PC-3 (cell line): Measurements from ENCODE around the gene SLC16A9. TPM values are rescaled to one million over a fixed set of nuclear protein-coding genes. Genes with fewer than 3 reads are reported as not detected.

Experiments
- ATAC-seq: fragments of 200-7000 bp; cut with Tn5 transposase; 2 replicates; pipeline ENCODE4 v1.9.1; 2020; ENCODE audit warnings: mild to moderate bottlenecking, moderate library complexity
- BruUV-seq: library from RNA; stranded (reverse); fragments of 400-500 nt; replicated peaks from 2 replicates; lab custom pipeline; 2021; lab: Mats Ljungman, UMichigan
- CTCF ChIA-PET: fragments of 300-600 bp; sonication (Branson Sonifier 250); formaldehyde crosslinking; loops from one replicate; lab custom pipeline; 2022; ENCODE audit warnings: antibody characterized with exemption; lab: Charles Lee
- POLR2A ChIA-PET: fragments of 300-600 bp; sonication (Branson Sonifier 250); formaldehyde crosslinking; loops from one replicate; lab custom pipeline; 2022; ENCODE audit warnings: antibody characterized with exemption; ENCODE audit not compliant: unreplicated experiment; lab: Charles Lee
- DNase-seq: peaks from one replicate; pipeline ENCODE4 v3.0.0-alpha.2; 2015
- H2AFZ ChIP-seq: fragments of 300-600 bp; sonication (generic); 2 replicates; pipeline ENCODE4 v1.6.0; 2016; ENCODE audit warnings: antibody characterized with exemption, low read length
- H3F3A ChIP-seq: fragments of 300-600 bp; sonication (generic); one replicate; pipeline ENCODE4 v1.6.0; 2017; ENCODE audit warnings: antibody characterized with exemption, low read length, control low read depth, mild to moderate bottlenecking; ENCODE audit not compliant: unreplicated experiment
- H3K27ac ChIP-seq: fragments of 300-600 bp; sonication (generic); 2 replicates; pipeline ENCODE4 v1.5.1; 2016; ENCODE audit warnings: mild to moderate bottlenecking, low read length
- H3K27me3 ChIP-seq: fragments of 300-600 bp; sonication (generic); 2 replicates; pipeline ENCODE4 v1.6.1; 2016; ENCODE audit warnings: low read length, mixed read lengths
- H3K36me3 ChIP-seq: fragments of 300-600 bp; sonication (generic); 2 replicates; pipeline ENCODE4 v1.6.1; 2016; ENCODE audit warnings: low read depth, mixed run types, low read length, mixed read lengths
- H3K4me1 ChIP-seq: fragments of 300-600 bp; sonication (generic); 2 replicates; pipeline ENCODE4 v1.5.1; 2016; ENCODE audit warnings: low read length; ENCODE audit not compliant: insufficient read depth
- H3K4me2 ChIP-seq: fragments of 300-600 bp; sonication (generic); 2 replicates; pipeline ENCODE4 v1.6.0; 2016; ENCODE audit warnings: low read length
- H3K4me3 ChIP-seq: fragments of 300-600 bp; sonication (generic); 2 replicates; pipeline ENCODE4 v1.5.1; 2016; ENCODE audit warnings: mild to moderate bottlenecking, low read length, mixed read lengths
- H3K79me2 ChIP-seq: fragments of 300-600 bp; sonication (generic); 2 replicates; pipeline ENCODE4 v1.6.1; 2017; ENCODE audit warnings: low read length, mixed read lengths
- H3K9ac ChIP-seq: fragments of 300-600 bp; sonication (generic); 2 replicates; pipeline ENCODE4 v1.6.0; 2016; ENCODE audit warnings: mild to moderate bottlenecking, low read length
- H3K9me2 ChIP-seq: fragments of 300-600 bp; sonication (generic); replicated peaks from 2 replicates; pipeline ENCODE4 v1.6.1; 2016; ENCODE audit warnings: mixed run types, low read length, mixed read lengths
- H3K9me3 ChIP-seq: fragments of 300-600 bp; sonication (generic); 2 replicates; pipeline ENCODE4 v1.6.1; 2016; ENCODE audit warnings: low read length, mixed read lengths
- H4K20me1 ChIP-seq: fragments of 300-600 bp; sonication (generic); 2 replicates; pipeline ENCODE4 v1.6.1; 2016; ENCODE audit warnings: low read length, mixed read lengths
- EZH2 ChIP-seq: fragments of 300-600 bp; sonication (generic); IDR thresholded peaks from one replicate; pipeline ENCODE4 v1.6.1; 2017; ENCODE audit warnings: antibody characterized with exemption, mild to moderate bottlenecking, low read length; ENCODE audit not compliant: unreplicated experiment
- EZH2phosphoT487 ChIP-seq: fragments of 300-600 bp; sonication (generic); IDR thresholded peaks from 2 replicates; pipeline ENCODE4 v1.6.1; 2018; ENCODE audit warnings: mild to moderate bottlenecking, antibody characterized with exemption, low read length, borderline replicate concordance
- intact Hi-C: fragments of 100-400 bp; cut with micrococcal nuclease; formaldehyde crosslinking; loops from 2 replicates; pipeline ENCODE4 v1.9.0; 2023
- total RNA-seq: library from RNA; depleted of rRNA; stranded (reverse); fragments of >200 nt; gene quantifications from 2 replicates; pipeline ENCODE4 v1.2.3, GENCODE V29; 2014
- TF ChIP-seq, protein P1 (sequence below): fragments of 300-600 bp; sonication (generic); conservative IDR thresholded peaks from 2 replicates; pipeline ENCODE4 v1.5.1; 2017; ENCODE audit warnings: antibody characterized with exemption, low read depth, mild to moderate bottlenecking, low read length

SLC16A9 gene
- total RNA-seq, 1 experiment from 2014 or later, result 17.4 TPM

DNA sequence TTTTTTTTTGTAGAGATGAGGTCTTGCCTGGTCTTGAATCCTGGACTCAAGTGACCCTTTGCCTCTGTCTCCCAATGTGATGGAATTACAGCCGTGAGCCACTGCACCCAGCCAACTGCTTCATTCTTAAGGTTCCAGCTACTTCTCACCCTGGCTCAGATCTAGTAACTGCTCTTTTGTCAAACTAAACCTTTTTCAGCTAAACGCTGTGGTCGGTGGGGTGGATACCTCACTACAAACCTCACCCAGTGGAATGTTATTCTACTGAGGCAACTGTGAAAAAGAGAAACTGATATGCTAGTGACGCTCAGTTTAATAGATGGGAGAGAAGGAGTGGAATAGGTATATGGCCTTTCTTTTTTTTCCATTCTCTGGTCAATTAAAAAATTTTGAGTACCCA, 45.3 kb upstream of the SLC16A9 start:
- Histone ChIP-seq H3F3A (no peaks in the 10 kb centered on the region), H4K20me1 (no peaks in the 10 kb centered on the region), H3K9ac (no peak overlapping the region), H3K79me2 (no peaks in the 10 kb centered on the region), H3K4me2 (no peak overlapping the region), H3K27me3 (no peaks in the 10 kb centered on the region), H2AFZ (no peak overlapping the region), H3K4me3 (no peak overlapping the region), H3K4me1 (peaks cover 18% of the 10 kb centered on the region), H3K36me3 (no peaks in the 10 kb centered on the region), H3K27ac (no peak overlapping the region), H3K9me3 (no peaks in the 10 kb centered on the region), H3K9me2 (no peaks in the 10 kb centered on the region)
- intact Hi-C loops, result no loop called here
- TF ChIP-seq EZH2, result no peak
- TF ChIP-seq, protein P1, sequence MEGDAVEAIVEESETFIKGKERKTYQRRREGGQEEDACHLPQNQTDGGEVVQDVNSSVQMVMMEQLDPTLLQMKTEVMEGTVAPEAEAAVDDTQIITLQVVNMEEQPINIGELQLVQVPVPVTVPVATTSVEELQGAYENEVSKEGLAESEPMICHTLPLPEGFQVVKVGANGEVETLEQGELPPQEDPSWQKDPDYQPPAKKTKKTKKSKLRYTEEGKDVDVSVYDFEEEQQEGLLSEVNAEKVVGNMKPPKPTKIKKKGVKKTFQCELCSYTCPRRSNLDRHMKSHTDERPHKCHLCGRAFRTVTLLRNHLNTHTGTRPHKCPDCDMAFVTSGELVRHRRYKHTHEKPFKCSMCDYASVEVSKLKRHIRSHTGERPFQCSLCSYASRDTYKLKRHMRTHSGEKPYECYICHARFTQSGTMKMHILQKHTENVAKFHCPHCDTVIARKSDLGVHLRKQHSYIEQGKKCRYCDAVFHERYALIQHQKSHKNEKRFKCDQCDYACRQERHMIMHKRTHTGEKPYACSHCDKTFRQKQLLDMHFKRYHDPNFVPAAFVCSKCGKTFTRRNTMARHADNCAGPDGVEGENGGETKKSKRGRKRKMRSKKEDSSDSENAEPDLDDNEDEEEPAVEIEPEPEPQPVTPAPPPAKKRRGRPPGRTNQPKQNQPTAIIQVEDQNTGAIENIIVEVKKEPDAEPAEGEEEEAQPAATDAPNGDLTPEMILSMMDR, result no peak
- no peak for TF ChIP-seq EZH2phosphoT487
- ChIA-PET CTCF (interaction anchor here (0.5 kb wide), 1 partner anchor 60 kb away, joined by 3 read pairs; no protein-coding TSS in a partner anchor), POLR2A (no interaction called here)
- no TSS peak for BruUV-seq
- no peak for DNase-seq
- ATAC-seq, result no peak

DNA sequence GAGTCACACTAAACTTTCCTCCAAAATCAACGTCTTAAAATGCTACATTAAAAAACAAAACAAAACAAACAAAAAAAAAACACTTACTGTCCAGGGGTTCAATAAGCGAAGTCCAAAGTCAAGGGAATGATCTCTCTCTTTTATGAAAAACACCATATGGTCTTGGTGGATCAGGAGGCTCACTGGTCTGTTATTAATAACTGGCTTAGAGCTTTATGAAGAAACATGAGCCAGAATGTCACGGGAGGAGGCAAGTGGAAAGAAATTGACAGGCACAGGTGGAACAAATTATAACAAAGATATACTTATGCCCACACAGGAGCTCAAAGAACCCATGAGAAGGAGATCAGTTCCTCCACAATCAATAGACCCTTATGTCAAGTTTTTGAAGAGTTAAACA, 43.6 kb upstream of the SLC16A9 start, which contains the start of gene MRLN:
Gene MRLN (minus strand): TSS at position 189 of the 400 bp plus-strand sequence.
- H3K4me3 ChIP-seq, result no peak within 1 kb of the TSS
- no peaks in the 10 kb centered on the region for H3K79me2 ChIP-seq
- peaks cover 27% of the 10 kb centered on the region for H3K4me1 ChIP-seq
- ATAC-seq, result no peak
- POLR2A ChIA-PET, result no interaction called here
- no peak within 1 kb of the TSS for H3K4me2 ChIP-seq
- no TSS peak for BruUV-seq
- H3K27ac ChIP-seq, result no peak within 1 kb of the TSS
- no peaks in the 10 kb centered on the region for H3F3A ChIP-seq
- no peak for DNase-seq
- no peaks in the 10 kb centered on the region for H3K9me3 ChIP-seq
- no peak within 1 kb of the TSS for H2AFZ ChIP-seq
- TF ChIP-seq, protein P1, result no peak
- TF ChIP-seq EZH2phosphoT487 (no peak), EZH2 (no peak)
- intact Hi-C loops, result no loop called here
- CTCF ChIA-PET, result no interaction called here
- no peak within 1 kb of the TSS for H3K9ac ChIP-seq
- H3K9me2 ChIP-seq, result no peaks in the 10 kb centered on the region
- no peaks in the 10 kb centered on the region for H3K36me3 ChIP-seq
- no peaks in the 10 kb centered on the region for H4K20me1 ChIP-seq
- no peaks in the 10 kb centered on the region for H3K27me3 ChIP-seq

DNA sequence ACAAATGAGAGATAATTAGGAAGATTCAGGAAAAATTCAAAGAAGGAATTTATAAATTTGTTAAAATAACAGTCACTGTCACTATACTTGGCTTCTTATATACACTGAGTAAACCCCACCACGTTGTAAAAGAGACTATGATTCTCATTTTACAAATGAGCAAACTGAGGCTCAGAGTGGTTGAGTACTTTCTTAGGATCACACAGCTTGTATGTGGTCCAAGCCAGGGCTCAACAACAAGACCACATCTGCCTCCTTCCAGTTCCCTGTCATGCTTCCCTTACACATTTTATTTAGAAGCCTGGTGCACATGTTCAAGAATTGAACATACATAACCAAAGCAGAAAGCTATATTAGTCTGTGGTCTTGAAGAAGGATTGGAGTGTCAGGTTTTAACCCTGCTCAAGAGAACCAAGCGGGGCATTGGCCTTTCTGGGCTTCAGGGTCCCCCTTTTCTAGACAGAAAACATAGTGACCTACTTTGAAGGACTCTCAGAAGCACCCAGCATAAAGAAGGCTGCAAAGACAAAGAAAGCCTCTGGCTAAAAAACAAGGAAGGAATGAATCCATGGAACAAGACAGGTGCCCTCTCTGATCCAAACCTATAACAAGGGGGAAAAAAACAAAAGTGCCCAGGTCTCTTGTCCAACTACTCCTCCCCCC, 42.8 kb upstream of the SLC16A9 start:
- Histone ChIP-seq H3F3A (no peaks in the 10 kb centered on the region), H3K4me1 (peaks cover 20% of the 10 kb centered on the region), H3K9me3 (no peaks in the 10 kb centered on the region), H3K36me3 (no peaks in the 10 kb centered on the region), H3K4me3 (no peak overlapping the region), H3K79me2 (no peaks in the 10 kb centered on the region), H4K20me1 (no peaks in the 10 kb centered on the region), H3K9ac (no peak overlapping the region), H3K27me3 (no peaks in the 10 kb centered on the region), H2AFZ (no peak overlapping the region), H3K4me2 (no peak overlapping the region), H3K27ac (no peak overlapping the region), H3K9me2 (no peaks in the 10 kb centered on the region)
- intact Hi-C loops, result no loop called here
- ATAC-seq (no peak), DNase-seq (no peak)
- no peak for TF ChIP-seq EZH2phosphoT487
- TF ChIP-seq EZH2, result no peak
- TF ChIP-seq, protein P1, result no peak
- BruUV-seq, result no TSS peak
- ChIA-PET POLR2A (interaction anchor here (0.7 kb wide), 1 partner anchor 972 kb away, joined by 4 read pairs; no protein-coding TSS in a partner anchor), CTCF (no interaction called here)
